Measurements from ENCODE around the gene PTMS.

DNA sequence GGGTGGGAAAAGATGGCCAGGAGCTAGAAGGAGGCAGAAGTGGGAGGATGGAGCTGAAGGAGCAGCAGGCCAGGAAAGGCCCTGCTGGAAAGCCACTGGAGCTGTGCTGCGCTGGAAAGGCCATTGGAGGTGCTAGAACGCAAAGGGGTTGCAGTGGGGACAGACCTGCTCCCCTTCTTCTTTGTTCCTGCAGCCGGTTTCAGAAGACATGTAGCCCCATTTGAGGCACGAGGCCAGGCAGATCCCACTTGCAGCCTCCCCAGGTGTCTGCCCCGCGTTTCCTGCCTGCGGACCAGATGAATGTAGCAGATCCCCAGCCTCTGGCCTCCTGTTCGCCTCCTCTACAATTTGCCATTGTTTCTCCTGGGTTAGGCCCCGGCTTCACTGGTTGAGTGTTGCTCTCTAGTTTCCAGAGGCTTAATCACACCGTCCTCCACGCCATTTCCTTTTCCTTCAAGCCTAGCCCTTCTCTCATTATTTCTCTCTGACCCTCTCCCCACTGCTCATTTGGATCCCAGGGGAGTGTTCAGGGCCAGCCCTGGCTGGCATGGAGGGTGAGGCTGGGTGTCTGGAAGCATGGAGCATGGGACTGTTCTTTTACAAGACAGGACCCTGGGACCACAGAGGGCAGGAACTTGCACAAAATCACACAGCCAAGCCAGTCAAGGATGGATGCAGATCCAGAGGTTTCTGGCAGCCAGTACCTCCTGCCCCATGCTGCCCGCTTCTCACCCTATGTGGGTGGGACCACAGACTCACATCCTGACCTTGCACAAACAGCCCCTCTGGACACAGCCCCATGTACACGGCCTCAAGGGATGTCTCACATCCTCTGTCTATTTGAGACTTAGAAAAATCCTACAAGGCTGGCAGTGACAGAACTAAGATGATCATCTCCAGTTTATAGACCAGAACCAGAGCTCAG, 53.2 kb downstream of the PTMS start:
- TF ChIP-seq CREM (IDR thresholded peaks at IDR 0.05; ENCODE audit: low read depth) (no peak), ZNF253 (CRISPR knock-in tag; conservative IDR thresholded peaks at IDR 0.05) (no peak), PHF8 (IDR thresholded peaks at IDR 0.05; ENCODE audit: borderline replicate concordance, low read length) (no peak), EZH2 (IDR thresholded peaks at IDR 0.05; ENCODE audit: borderline replicate concordance, low read depth, low read length) (no peak), CBX3 (IDR thresholded peaks at IDR 0.05; ENCODE audit: borderline replicate concordance in 1 of 2, low read length in 2 of 2) (no peak), POLR2AphosphoS5 (IDR thresholded peaks at IDR 0.05; ENCODE audit: control insufficient read depth, insufficient read depth, low read depth, low read length) (no peak)

Data from K562 (cell line).